ENCODE data around the gene FBLIM1. TPM values are rescaled to one million over a fixed set of nuclear protein-coding genes. Genes with fewer than 3 reads are reported as not detected.

The FBLIM1 gene
- total RNA-seq, 1 experiment from 2014 or later: 78.3 TPM

- Mint-ChIP-seq H3K4me3 (no peak overlapping the region), H3K27me3 (ENCODE audit: low read depth) (no peaks in the 10 kb centered on the region; the same call in 1 of the 2 replicates), H3K36me3 (no peaks in the 10 kb centered on the region), H3K9me3 (no peaks in the 10 kb centered on the region), H3K4me1 (peaks cover 5% of the 10 kb centered on the region), H3K27ac (no peak overlapping the region)
- POLR2A ChIA-PET: interaction anchor here (1.4 kb wide), 1 partner anchor 8 kb away, joined by 3 read pairs; no protein-coding TSS in a partner anchor
- DNase-seq (ENCODE audit: low spot score) (no peak), ATAC-seq (no peak)
- TF ChIP-seq SOX15 (CRISPR knock-in tag; IDR thresholded peaks at IDR 0.05) (no peak), RORB (CRISPR knock-in tag; IDR thresholded peaks at IDR 0.05) (no peak), ZNF317 (CRISPR knock-in tag; IDR thresholded peaks at IDR 0.05; ENCODE audit: borderline replicate concordance, low read depth) (no peak), ATF1 (CRISPR knock-in tag; IDR thresholded peaks at IDR 0.05) (no peak), ZNF138 (CRISPR knock-in tag; conservative IDR thresholded peaks at IDR 0.05) (no peak), IRF2 (CRISPR knock-in tag; IDR thresholded peaks at IDR 0.05; ENCODE audit: borderline replicate concordance, low read depth) (no peak), OVOL2 (CRISPR knock-in tag; IDR thresholded peaks at IDR 0.05; ENCODE audit: borderline replicate concordance) (no peak), ZMAT4 (CRISPR knock-in tag; IDR thresholded peaks at IDR 0.05) (no peak)
- TF ChIP-seq, protein P1, sequence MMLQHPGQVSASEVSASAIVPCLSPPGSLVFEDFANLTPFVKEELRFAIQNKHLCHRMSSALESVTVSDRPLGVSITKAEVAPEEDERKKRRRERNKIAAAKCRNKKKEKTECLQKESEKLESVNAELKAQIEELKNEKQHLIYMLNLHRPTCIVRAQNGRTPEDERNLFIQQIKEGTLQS (CRISPR knock-in tag; conservative IDR thresholded peaks at IDR 0.05): no peak
- TF ChIP-seq, protein P2, sequence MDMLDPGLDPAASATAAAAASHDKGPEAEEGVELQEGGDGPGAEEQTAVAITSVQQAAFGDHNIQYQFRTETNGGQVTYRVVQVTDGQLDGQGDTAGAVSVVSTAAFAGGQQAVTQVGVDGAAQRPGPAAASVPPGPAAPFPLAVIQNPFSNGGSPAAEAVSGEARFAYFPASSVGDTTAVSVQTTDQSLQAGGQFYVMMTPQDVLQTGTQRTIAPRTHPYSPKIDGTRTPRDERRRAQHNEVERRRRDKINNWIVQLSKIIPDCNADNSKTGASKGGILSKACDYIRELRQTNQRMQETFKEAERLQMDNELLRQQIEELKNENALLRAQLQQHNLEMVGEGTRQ (CRISPR knock-in tag; IDR thresholded peaks at IDR 0.05): no peak
- TF ChIP-seq, protein P3, sequence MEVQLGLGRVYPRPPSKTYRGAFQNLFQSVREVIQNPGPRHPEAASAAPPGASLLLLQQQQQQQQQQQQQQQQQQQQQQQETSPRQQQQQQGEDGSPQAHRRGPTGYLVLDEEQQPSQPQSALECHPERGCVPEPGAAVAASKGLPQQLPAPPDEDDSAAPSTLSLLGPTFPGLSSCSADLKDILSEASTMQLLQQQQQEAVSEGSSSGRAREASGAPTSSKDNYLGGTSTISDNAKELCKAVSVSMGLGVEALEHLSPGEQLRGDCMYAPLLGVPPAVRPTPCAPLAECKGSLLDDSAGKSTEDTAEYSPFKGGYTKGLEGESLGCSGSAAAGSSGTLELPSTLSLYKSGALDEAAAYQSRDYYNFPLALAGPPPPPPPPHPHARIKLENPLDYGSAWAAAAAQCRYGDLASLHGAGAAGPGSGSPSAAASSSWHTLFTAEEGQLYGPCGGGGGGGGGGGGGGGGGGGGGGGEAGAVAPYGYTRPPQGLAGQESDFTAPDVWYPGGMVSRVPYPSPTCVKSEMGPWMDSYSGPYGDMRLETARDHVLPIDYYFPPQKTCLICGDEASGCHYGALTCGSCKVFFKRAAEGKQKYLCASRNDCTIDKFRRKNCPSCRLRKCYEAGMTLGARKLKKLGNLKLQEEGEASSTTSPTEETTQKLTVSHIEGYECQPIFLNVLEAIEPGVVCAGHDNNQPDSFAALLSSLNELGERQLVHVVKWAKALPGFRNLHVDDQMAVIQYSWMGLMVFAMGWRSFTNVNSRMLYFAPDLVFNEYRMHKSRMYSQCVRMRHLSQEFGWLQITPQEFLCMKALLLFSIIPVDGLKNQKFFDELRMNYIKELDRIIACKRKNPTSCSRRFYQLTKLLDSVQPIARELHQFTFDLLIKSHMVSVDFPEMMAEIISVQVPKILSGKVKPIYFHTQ (CRISPR knock-in tag; IDR thresholded peaks at IDR 0.05): no peak
- TF ChIP-seq, protein P4, sequence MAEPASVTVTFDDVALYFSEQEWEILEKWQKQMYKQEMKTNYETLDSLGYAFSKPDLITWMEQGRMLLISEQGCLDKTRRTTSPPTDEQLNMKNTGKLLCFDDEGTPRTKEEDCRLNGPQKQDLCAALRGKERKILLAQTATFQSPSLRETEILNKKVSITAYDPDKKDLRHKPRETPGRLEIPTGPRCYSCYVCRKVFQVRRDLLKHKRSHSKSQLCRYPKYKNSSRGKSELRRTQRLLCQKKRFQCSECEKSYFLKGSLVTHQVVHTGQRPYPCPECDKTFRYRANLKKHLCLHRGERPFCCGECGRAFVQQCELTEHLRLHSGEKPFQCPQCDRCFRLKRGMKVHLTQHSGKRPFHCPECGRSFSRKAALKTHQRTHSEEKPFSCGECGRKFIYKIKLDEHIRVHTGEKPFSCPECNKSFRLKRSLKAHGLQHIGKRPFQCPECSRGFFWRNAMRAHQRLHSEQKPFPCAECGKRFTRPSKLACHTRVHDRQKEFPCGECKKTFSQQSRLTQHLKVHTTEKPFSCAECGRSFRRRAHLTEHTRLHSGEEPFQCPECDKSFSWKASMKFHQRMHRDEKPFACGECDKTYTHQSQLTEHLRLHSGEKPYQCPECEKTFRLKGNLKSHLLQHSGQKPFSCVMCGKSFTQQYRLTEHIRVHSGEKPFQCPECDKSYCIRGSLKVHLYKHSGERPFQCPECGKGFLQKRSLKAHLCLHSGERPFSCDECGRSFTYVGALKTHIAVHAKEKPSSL (CRISPR knock-in tag; conservative IDR thresholded peaks at IDR 0.05): no peak
- CTCF ChIA-PET: interaction anchor here (1.0 to 1.8 kb wide), 2 partner anchors 19 to 269 kb away, joined by 3 to 4 read pairs; no protein-coding TSS in a partner anchor
Observed at GRCh38 chr1:15810073-15810472, 51.5 kb downstream of the FBLIM1 start.

- Mint-ChIP-seq H3K36me3 (no peaks in the 10 kb centered on the region), H3K27me3 (ENCODE audit: low read depth) (no peaks in the 10 kb centered on the region), H3K27ac (0 out of 2 replicates have a peak overlapping the region, but pooled peaks have one; percentile 30), H3K4me3 (no peak overlapping the region), H3K9me3 (no peaks in the 10 kb centered on the region), H3K4me1 (peaks cover 5% of the 10 kb centered on the region)
- ATAC-seq: no peak
- DNase-seq (ENCODE audit: low spot score): no peak
- POLR2A ChIA-PET: no interaction called here
- CTCF ChIA-PET: interaction anchor here (0.9 to 2.4 kb wide), 5 partner anchors 10 to 109 kb away, joined by 3 to 32 read pairs (median 19); no protein-coding TSS in a partner anchor
- TF ChIP-seq NFYB (CRISPR knock-in tag; conservative IDR thresholded peaks at IDR 0.05; ENCODE audit: low read depth) (no peak), CREB1 (CRISPR knock-in tag; IDR thresholded peaks at IDR 0.05) (no peak), NFE2L1 (CRISPR knock-in tag; IDR thresholded peaks at IDR 0.05) (no peak), ATF2 (CRISPR knock-in tag; IDR thresholded peaks at IDR 0.05; ENCODE audit: borderline replicate concordance, low read depth) (no peak), ZNF671 (CRISPR knock-in tag; IDR thresholded peaks at IDR 0.05) (no peak), ZNF121 (CRISPR knock-in tag; IDR thresholded peaks at IDR 0.05) (no peak), GTF2I (CRISPR knock-in tag; conservative IDR thresholded peaks at IDR 0.05) (no peak)
- TF ChIP-seq, protein P5, sequence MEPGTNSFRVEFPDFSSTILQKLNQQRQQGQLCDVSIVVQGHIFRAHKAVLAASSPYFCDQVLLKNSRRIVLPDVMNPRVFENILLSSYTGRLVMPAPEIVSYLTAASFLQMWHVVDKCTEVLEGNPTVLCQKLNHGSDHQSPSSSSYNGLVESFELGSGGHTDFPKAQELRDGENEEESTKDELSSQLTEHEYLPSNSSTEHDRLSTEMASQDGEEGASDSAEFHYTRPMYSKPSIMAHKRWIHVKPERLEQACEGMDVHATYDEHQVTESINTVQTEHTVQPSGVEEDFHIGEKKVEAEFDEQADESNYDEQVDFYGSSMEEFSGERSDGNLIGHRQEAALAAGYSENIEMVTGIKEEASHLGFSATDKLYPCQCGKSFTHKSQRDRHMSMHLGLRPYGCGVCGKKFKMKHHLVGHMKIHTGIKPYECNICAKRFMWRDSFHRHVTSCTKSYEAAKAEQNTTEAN (CRISPR knock-in tag; IDR thresholded peaks at IDR 0.05): no peak
- TF ChIP-seq, protein P6, sequence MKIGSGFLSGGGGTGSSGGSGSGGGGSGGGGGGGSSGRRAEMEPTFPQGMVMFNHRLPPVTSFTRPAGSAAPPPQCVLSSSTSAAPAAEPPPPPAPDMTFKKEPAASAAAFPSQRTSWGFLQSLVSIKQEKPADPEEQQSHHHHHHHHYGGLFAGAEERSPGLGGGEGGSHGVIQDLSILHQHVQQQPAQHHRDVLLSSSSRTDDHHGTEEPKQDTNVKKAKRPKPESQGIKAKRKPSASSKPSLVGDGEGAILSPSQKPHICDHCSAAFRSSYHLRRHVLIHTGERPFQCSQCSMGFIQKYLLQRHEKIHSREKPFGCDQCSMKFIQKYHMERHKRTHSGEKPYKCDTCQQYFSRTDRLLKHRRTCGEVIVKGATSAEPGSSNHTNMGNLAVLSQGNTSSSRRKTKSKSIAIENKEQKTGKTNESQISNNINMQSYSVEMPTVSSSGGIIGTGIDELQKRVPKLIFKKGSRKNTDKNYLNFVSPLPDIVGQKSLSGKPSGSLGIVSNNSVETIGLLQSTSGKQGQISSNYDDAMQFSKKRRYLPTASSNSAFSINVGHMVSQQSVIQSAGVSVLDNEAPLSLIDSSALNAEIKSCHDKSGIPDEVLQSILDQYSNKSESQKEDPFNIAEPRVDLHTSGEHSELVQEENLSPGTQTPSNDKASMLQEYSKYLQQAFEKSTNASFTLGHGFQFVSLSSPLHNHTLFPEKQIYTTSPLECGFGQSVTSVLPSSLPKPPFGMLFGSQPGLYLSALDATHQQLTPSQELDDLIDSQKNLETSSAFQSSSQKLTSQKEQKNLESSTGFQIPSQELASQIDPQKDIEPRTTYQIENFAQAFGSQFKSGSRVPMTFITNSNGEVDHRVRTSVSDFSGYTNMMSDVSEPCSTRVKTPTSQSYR (CRISPR knock-in tag; IDR thresholded peaks at IDR 0.05): no peak
- TF ChIP-seq, protein P7, sequence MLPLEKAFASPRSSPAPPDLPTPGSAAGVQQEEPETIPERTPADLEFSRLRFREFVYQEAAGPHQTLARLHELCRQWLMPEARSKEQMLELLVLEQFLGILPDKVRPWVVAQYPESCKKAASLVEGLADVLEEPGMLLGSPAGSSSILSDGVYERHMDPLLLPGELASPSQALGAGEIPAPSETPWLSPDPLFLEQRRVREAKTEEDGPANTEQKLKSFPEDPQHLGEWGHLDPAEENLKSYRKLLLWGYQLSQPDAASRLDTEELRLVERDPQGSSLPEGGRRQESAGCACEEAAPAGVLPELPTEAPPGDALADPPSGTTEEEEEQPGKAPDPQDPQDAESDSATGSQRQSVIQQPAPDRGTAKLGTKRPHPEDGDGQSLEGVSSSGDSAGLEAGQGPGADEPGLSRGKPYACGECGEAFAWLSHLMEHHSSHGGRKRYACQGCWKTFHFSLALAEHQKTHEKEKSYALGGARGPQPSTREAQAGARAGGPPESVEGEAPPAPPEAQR (CRISPR knock-in tag; IDR thresholded peaks at IDR 0.05): no peak
Observed at GRCh38 chr1:15816674-15817073, 58.1 kb downstream of the FBLIM1 start.

Measured in WTC11 (cell line).